ENCODE measurements around the gene SCP2.

DNA sequence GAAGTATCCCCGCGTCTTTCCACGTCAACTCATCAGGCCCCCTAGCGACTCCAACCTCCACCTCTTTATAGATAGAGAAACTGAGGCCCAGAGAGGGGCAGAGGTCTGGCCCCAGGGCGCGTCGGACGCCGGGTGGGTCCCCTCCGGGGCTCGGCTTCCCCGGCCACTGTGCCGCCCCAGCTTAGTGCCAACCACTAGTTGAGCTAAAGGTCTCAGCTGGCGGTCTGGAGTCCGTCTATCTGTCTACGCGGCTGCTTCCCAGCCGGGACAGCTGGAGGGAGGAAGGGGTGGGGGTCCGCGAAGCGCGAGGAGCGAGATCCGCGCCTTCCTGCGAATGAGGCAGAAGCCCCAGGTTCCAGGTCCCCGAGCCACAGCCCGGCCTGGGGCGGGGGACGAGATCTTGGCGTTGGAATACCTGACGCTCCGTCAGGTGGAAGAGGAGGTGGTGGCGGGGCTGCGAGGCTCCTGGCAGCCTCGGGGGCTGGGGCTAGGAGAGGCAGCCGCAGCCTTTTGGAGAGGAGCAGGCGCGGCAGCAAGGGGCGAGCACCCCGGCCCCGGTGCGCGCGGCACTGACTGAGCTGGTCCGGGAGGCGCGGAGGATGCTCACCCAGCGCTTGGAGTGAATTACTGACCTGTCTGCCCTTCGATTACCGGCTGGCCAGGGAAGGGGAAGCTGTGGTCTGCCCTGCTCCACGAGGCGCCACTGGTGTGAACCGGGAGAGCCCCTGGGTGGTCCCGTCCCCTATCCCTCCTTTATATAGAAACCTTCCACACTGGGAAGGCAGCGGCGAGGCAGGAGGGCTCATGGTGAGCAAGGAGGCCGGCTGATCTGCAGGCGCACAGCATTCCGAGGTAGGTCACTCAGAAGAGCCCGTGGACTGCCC lies 135.9 kb downstream of the SCP2 start:
- TF ChIP-seq, protein P1, sequence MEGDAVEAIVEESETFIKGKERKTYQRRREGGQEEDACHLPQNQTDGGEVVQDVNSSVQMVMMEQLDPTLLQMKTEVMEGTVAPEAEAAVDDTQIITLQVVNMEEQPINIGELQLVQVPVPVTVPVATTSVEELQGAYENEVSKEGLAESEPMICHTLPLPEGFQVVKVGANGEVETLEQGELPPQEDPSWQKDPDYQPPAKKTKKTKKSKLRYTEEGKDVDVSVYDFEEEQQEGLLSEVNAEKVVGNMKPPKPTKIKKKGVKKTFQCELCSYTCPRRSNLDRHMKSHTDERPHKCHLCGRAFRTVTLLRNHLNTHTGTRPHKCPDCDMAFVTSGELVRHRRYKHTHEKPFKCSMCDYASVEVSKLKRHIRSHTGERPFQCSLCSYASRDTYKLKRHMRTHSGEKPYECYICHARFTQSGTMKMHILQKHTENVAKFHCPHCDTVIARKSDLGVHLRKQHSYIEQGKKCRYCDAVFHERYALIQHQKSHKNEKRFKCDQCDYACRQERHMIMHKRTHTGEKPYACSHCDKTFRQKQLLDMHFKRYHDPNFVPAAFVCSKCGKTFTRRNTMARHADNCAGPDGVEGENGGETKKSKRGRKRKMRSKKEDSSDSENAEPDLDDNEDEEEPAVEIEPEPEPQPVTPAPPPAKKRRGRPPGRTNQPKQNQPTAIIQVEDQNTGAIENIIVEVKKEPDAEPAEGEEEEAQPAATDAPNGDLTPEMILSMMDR (conservative IDR thresholded peaks at IDR 0.05; ENCODE audit: low read depth, low read length) = no peak
- TF ChIP-seq EZH2 (IDR thresholded peaks at IDR 0.05; ENCODE audit: borderline replicate concordance, low read depth, low read length, poor library complexity, severe bottlenecking) = no peak

Measured in A673 (cell line).